ENCODE results near the gene MAGEC3.
"Not testable (repeated sequence)": the region's sequence is repeated elsewhere in the genome, so short reads cannot be mapped to it uniquely, and the experiment has no call there.

The MAGEC3 gene, protein sequence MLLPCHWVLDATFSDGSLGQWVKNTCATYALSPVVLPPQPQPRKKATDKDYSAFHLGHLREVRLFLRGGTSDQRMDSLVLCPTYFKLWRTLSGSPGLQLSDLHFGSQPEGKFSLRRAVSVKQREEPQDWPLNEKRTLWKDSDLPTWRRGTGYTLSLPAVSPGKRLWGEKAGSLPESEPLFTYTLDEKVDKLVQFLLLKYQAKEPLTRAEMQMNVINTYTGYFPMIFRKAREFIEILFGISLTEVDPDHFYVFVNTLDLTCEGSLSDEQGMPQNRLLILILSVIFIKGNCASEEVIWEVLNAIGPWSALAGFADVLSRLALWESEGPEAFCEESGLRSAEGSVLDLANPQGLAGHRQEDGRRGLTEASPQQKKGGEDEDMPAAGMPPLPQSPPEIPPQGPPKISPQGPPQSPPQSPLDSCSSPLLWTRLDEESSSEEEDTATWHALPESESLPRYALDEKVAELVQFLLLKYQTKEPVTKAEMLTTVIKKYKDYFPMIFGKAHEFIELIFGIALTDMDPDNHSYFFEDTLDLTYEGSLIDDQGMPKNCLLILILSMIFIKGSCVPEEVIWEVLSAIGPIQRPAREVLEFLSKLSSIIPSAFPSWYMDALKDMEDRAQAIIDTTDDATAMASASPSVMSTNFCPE

DNA sequence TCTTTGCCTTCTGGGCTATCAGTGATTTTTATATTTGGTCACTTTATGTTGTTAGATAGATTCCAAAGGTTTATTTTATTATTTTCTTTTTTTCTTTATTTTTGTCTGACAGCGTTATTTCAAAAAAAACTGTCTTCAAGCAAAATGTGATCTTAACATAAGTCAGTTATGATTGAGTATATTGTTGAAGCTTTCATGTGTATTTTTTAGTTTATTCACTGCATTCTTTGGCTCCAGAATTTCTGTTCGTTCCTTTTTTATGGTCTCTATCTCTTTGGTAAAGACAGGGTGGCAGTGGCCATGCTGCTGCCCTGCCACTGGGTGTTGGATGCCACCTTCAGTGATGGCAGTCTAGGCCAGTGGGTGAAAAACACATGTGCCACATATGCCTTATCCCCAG lies at the start of gene MAGEC3:
Gene MAGEC3, plus strand, starts transcription at position 301 of the 400 bp plus-strand sequence. Its CDS starts 0 bp downstream, at position 301.
- DNase-seq (ENCODE audit: low read depth in 2 of 2): no peak

DNA sequence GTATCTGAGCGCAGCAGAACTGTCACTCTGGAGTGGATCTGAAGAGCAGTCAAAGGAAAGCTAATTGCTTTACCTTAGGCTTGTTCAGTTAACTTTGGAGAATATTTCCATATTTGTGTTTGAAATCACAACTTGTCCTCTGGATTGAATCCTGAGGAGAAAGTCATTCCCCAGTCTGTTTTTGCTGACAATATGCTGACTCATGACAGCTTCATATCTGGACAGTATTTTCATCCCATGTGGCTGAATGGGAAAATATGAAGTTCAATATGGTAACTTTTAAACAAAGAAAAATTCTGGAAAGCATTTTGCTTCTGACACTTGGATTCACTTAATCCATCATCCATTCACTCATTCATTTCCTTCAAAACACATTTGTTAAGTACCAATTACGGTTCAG lies 46.3 kb upstream of the MAGEC3 start:
- DNase-seq (ENCODE audit: low read depth in 2 of 2): no peak

DNA sequence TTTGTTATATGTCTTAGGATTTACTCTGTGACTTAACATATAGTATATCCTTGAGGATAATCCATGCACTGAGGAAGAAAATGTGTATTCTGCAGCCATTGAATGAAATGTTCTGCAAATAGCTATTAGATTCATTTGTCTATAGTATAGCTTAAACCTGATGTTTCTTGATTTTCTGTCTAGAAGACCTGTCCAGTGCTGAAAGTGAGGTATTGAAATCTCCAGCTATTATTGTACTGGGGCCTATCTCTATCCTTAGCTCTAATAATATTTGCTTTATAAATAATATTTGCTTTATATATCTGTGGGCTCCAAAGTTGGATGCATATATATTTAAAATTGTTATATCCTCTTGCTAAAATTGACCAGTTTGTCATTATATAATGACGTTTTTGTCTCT lies 26.7 kb upstream of the MAGEC3 start:
- DNase-seq (ENCODE audit: low read depth in 2 of 2): no peak

DNA sequence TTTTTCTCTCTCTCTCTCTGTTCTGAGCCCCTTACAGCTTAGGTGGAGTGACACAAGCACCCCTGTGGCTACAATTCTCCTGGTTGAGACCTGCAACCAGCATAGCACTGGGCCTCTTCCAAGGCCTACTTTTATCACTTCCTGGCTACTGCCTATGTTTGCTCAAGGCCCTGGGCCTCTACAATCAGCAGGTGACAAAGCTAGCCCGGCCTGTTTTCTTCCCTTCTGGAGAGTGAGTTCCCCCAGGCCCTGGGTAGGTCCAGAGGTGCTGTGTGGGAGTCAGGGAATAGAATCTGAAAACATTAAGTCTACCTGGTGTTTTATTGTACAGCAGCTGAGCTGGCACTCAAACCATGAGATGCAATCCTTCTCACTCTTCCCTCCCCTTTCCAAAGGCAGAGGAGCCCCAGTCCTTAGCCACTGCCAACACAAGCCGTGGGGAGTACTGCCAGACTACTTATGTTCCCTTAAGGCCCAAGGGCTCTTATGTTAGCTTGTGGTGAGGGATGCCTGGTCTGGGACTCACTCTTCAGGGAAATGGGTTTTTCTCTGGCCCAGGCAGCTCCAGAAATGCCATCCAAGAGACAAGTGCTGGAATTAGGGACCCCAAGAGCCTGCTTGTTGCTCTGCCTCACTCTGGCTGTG lies 23.8 kb upstream of the MAGEC3 start:
- no peak for DNase-seq (ENCODE audit: low read depth in 2 of 2)

DNA sequence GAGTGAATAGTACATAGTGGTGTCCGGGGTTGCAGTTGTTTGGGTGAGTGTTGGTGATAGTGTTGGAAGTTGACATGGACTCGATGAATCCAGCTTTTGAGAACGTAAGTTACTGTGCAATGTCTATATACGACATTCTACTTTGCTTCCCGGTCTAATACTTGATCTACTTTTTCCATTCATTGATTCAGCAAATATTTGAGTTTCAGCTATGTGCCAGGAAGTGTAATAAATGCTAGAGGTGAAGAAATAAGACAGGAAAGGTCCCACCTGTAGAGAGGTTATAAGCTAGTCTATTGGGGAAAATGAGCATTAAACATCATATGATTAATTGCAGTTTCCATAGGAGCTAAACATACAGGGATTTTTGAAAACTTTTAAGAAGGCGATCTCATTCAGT lies 22.2 kb upstream of the MAGEC3 start:
- DNase-seq (ENCODE audit: low read depth in 2 of 2): no peak

DNA sequence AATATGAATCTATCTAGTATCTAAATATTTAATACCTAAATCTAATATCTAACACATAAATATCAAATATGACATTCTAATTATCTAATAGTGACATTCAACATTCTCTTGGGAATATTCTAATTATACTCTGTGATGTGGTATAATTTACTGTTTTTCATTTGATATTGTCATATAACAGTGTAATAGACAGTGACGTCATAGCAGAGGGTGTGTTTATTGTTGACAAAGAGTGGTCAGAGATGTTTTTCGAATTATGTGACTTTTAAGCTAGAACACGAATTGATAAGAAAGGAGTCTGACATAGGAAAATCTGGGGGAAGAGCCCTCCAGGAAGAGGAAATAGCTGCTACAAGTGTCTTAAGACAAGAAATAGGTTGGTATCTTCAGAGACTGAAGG lies 5.9 kb upstream of the MAGEC3 start:
- no peak for DNase-seq (ENCODE audit: low read depth in 2 of 2)

DNA sequence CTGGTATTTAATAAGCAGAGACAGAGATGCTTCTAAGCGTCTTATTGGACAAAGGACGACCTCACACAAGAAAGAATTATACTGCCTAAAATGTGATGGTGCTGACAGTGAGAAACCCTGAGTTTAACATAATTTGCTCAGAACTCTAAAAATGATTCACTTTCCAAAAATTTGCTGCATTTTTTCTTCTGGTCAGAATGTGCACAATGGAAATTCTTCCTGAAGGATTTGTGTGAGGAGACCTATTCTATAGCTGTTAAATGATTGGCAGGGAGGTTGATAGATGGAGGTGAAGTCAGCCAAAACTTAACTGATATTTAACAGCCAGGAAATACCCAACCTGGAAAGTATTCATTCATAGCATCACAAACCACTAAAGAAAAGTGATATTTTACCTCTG lies 1.7 kb downstream of the MAGEC3 start:
- DNase-seq (ENCODE audit: low read depth in 2 of 2): no peak

DNA sequence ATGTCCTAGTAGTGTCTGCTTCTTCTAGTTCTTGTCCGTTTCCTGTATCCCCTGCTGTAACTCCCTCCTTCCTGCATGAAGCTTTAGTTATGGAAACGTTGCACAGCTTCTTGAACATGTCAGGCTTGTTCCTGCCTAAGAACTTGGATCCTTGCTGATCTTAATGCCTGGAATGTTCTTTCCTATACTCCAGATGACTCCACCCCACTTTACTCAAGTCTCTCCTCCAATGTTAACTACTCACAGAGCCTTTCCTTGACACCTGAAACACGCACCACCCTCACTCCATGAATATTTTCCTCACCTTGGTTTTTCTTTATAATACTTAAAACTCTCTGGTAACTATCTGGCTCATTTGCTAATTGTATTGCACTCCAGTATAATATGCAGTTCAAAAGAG lies 19.4 kb downstream of the MAGEC3 start:
- DNase-seq (ENCODE audit: low read depth in 2 of 2): no peak

DNA sequence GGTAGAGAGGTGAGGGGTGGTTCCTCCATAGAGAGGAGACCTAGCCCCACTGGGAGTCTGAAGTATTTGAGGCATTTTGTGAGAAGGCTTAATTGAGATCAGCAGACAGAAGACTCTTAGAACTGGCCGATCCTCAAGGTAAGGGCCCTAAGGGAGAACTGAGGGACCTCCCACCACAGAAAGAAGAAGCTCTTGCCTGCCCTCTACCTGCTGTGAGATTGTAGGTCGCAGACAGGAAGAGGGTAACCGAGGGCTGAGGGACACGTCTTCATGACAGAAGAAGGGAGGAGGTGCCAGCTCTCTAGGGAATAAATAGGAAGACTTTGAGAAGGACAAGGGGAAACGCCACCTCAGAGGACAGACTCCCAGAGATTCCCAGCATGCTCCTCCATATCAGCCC lies 41.5 kb downstream of the MAGEC3 start:
- no peak for DNase-seq (ENCODE audit: low read depth in 2 of 2)

DNA sequence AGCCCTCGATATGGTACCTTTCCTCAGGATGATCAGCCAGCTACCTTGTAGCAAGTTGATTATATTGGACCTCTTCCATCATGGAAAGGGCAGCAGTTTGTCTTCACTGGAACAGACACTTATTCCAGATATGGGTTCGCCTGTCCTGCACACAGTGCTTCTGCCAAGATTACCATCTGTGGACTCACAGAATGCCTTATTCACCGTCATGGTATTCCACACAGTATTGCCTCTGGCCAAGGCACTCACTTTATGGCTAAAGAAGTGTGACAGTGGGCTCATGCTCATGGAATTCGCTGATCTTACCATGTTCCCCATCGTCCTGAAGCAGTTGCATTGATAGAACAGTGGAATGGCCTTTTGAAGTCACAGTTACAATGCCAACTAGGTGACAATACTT lies 50.7 kb downstream of the MAGEC3 start:
- DNase-seq (ENCODE audit: low read depth in 2 of 2): not testable (repeated sequence)

DNA sequence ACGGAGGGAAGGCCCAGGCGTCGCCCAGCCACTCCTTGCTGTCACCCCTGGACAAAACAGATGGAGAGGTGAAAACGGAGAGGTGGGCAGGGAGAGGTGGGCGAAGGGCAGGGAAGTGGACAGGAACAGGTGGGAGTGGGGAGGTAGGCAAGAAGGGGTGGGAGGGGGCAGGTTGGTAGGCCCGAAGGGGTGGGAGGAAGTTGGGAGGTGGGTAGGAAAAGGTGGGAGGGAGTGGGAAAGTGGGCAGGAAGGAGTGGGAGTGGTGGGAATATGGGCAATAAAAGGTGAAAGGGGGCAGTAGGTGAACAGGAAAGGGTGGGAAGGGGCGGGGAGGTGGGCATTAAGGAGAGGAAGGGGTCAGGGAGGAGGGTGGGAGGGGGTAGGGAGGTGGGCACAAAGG lies 56.6 kb downstream of the MAGEC3 start:
- DNase-seq (ENCODE audit: low read depth in 2 of 2): no peak

DNA sequence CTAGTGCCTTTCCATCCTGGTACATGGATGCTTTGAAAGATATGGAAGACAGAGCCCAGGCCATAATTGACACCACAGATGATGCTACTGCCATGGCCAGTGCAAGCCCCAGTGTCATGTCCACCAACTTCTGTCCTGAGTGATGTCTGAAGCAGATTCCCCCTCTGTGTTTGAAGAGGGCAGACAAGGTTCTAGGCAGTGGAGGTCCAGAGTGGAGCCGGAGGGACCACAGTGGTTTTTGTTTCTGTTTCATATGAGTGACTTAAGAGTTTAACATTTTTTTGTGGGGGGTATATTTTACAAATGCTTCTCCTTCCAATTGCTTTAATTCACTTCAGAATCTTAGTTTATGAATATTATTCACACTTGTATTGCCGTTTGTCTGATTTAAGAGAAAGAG lies 59.6 kb downstream of the MAGEC3 start:
- no peak for DNase-seq (ENCODE audit: low read depth in 2 of 2)

DNA sequence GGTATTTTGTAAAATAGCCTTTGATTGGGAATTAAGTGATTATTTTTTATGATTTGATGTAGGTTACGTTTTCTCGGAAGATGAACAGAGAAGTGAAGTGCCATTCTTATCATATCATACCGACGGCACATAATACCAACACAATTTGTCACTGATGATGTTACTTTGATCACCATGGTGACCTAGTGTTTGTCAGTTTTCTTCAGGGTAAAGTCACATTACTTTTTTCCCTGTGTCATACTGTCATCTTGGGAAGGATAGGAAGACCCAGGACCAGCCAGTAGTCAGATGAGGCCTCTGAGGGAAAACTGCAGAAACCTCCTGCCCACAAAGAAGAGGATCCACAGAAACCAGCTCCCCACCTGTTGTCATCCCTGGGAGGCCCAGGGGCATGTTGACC lies 64.2 kb downstream of the MAGEC3 start:
- no peak for DNase-seq (ENCODE audit: low read depth in 2 of 2)

DNA sequence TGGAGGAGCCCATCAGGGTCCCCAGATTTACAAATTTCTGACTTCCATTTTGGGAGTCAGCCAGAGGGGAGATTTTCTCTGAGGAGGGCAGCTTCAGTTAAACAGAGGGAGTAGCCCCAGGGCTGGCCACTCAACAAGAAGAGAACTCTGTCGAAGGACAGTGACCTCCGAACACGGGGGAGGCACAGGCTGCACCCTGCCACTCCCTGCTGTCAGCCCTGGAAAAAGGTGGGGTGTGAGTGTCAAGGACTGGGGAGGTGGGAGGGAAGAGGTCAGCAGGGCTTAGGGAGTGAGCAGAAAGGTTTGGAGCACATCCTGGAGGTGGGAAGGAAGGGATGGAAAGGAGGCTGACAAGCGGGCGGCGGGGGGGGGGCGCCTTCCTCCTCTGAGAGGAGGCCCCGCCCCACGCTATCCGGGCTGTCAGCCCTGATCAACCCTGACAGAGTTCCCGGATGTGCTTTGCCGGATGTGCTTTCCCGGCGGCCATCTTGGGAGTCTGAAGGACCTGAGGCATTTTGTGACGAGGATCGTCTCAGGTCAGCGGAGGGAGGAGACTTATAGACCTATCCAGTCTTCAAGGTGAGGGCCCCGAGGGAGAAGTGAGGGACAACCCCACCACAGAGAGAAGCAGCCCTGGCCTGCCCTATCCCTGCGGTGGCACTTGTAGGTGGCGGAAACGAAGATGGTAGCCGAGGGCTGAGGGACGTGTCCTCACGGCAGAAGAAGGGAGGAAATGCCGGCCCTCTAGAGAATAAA lies 65.5 kb downstream of the MAGEC3 start, which contains the start of gene MAGEC1:
Gene MAGEC1, plus strand, starts transcription at position 495 of the 756 bp plus-strand sequence. CDS start 1,179 bp downstream, outside the sequence.
- no peak for DNase-seq (ENCODE audit: low read depth in 2 of 2)

DNA sequence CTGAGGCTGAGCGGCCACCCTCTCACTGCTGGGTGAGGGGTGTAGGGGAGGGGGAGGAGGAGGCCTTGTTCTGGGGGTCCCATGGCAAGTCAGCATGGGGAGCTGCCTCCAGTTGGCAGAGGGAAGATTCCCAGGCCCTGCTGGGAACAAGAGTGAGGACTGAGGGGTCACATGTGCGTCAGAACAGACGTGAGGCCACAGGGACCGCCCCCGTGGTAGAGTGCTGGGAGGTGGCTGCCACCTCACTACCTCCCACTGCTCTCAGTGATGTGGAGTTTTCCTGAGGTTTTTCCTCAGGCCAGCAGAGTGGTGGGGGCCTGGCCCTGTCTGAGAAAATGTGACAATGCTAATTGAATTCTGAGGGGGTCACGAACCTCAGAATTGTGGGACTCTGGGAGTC lies 66.1 kb downstream of the MAGEC3 start:
- DNase-seq (ENCODE audit: low read depth in 2 of 2): no peak

DNA sequence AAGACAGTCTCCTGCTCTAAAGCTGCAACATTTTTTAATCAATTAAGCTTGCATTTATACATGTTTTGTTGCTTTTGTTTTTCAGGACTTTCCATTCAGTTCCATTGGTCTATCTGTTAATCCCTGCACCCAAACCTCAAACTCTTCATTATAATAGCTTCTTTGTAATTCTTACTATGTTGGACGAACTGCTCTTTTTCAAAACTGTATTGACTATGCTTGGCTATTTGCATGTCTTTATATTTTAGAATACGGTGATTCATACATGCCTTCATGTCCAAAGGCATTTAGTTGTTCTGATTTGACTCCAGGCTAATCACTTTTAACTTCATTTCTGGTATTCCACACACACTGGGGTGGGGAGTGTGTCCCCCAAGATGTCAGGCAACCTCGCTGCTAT lies 79.7 kb downstream of the MAGEC3 start:
- DNase-seq (ENCODE audit: low read depth in 2 of 2): no peak

DNA sequence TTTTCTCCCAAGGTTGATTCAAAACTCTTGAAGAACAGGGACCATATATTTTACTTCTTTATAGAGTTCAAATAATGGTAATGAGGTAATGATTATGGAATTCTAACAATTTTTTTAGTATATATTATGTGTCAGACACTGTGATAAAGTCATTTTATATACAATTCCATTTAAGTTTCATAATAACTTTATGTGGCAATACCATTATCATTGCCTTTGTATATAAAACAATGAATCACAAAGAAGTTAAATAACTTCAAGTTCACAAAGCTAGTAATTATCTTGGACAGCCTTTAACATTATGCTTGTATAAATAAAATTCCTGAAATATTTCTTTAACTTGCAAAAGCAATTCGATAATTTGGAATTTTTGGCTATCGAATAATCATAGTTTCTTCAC lies 86.2 kb downstream of the MAGEC3 start:
- no peak for DNase-seq (ENCODE audit: low read depth in 2 of 2)

DNA sequence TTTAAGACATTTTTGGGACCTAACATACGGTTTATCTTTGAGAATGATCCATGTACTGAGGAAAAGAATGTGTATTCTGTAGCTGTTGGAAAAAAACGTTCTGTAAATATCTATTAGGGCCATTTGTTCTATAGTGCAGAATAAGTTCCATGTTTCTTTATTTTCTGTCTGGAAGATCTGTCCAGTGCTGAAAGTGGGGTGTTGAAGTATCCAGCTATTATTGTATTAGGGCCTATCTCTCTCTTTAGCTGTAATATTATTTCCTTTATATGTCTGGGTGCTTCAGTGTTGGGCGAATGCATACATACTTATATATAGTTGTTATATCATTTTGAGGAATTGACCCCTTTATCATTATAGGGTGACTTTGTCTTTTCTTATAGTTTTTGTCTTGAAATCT lies 90.3 kb downstream of the MAGEC3 start:
- DNase-seq (ENCODE audit: low read depth in 2 of 2): no peak

DNA sequence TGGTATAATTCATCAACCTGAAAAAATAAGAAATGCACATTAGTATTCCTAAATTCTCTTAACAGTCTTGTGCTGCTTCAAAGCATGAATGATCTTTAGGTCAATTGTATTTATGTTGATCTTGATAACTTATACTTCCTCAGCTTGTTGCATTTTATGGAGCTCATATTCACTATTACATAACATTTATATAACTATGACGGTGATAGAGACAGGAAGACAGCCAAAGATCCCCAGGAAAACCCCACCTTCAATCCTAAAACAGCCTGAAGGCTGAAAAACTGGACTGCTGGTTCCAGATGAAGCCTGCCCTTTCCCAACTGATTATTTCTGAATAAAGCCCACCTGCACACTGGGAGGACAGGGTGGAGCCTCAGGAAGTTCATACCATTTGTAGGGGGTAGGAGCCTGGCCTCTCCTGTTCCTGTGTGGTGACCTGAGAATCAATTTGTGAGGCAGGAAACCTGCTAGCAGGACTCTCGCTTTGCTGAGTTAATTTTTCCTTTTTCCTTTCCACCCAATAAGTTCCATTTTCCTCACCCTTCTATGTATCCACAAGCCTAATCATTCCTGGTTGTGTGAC lies 96.0 kb downstream of the MAGEC3 start:
- DNase-seq (ENCODE audit: low read depth in 2 of 2): no peak

DNA sequence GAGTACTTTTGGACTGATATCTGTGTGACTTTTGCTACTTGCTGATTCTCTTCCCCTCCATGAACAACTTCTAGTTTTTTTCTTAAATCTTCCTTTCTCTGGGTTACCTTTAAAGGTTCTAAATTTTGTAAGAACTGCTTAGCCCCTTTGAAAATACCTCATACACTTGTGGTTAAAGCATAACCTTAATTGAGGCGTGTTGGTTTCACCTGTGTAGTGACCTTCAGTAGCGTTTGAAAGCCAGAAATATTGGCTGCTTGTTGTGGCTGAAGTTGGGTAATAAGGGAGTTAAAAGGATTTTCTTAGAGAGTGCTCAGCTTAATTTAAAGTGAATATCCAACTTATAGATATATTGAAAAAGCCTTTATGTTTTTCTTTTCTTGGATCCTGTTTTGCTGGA lies 97.5 kb downstream of the MAGEC3 start:
- DNase-seq (ENCODE audit: low read depth in 2 of 2): no peak

DNA sequence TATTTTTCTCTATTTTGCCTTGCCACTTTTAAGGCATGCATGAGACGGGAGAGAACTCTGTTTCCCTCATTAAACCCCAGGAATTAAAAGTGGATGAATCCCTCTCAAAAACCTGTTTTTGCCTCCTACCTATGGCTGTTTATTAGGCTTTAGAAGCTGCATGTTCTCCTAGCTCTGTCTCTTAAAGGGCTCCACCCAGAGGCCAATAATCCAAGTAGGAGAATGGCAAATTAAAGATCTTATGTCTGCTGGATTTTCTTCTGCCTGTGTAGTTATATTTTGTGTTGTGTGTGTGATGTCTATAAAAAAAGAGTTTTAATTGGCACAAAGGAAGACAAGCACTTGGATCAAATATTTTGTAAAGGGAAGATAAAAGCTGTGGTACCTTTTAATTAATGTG lies 98.0 kb downstream of the MAGEC3 start:
- DNase-seq (ENCODE audit: low read depth in 2 of 2): no peak

DNA sequence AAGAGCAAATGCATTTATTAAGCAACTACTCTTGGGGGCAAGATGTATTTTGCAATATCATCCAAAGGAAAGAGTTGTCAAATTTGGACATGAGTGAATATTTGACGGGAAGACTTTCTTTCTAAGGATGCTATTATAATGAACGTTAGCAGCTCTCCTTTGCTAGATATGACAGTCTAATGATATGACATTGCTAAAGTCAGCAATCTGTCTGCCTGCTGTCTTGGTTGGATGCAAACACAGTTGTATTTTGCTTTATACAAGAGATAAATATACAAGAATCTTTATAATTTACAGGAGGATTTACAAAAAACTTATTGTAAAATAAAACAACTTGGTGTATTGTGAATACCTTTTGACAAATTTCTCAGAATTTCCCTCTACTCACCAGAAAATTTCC lies 103.1 kb downstream of the MAGEC3 start:
- no peak for DNase-seq (ENCODE audit: low read depth in 2 of 2)

Data from stimulated activated CD4-positive, alpha-beta T cell treated with anti-CD3 and anti-CD28 coated beads, Interleukin-4, amount 100 ng/mL, for 48 hours (primary cell).